Measurements from ENCODE around the gene GPC6.
"Not testable (repeated sequence)": the region's sequence is repeated elsewhere in the genome, so short reads cannot be mapped to it uniquely, and the experiment has no call there.

Gene GPC6

DNA sequence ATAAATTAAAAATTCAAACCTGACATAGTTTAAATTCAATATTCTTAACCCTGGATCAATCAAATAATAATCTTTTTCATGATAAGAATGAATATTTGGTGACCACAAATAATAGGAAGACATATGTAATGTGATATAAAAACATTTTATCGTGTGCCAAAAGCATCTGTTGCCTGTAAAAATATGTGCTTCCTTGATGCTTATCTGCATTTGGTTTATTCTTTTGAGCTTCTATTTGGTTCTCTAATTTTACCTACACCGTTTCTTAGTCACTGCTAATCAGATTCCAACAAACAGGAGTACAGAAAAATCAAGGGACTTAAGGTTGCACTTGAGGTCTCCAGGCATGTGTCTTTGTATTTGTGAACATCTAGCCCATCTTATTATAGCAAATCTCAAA is 978.3 kb downstream of the GPC6 start:
- no peak for DNase-seq (ENCODE audit: low read depth in 2 of 2)

DNA sequence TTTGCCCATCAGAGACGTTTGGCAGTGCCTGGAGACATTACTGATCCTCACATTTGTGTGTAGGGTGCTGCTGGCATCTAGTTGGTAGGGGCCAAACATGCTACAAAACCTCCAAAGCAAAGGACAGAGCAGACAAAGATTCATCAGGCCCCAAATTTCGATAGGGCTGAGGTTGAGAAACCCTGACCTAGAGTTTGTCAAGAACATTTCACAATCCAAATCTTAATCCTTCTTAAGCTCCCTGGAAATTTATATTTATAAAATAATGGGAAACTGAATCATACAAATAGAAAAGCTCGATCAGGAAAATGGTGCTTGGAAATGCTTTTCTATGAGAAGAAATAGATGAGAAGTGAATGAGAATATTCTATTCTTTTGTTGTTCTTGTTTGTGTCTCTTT is 979.3 kb downstream of the GPC6 start:
- no peak for DNase-seq (ENCODE audit: low read depth in 2 of 2)

DNA sequence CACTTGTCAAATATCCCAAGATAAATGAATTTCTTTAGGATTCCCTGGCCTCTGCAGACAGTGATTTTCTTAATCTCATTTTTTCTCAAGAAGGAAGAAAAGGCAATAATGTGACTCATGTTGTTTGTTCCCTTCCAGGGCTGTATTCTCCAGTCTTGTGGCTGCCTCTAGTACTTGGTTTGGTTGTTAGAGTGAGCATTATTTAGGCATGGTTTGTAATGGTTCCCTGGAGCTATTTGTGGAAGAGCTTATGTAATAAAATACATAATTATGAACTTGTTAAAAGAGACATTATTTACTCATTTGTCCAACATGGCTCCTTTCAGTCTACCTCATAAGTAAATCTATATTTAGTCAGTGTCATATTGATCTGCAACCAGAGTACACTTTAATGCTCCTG is 982.5 kb downstream of the GPC6 start:
- no peak for DNase-seq (ENCODE audit: low read depth in 2 of 2)

DNA sequence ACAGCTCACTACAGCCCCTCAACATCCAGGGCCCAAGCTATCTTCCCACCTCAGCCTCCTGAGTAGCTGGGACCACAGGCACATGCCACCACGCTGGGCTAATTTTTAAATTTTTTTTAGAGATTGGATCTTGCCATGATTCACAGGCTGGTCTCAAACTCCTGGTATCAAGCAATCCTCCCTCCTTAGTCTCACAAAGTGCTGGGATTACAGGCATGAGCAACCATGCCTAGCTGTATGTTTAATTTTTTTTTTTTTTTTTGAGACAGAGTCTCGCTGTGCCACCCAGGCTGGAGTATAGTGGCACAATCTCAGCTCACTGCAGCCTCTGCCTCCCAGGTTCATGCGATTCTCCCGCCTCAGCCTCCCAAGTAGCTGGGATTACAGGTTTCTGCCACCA is 983.3 kb downstream of the GPC6 start:
- not testable (repeated sequence) for DNase-seq (ENCODE audit: low read depth in 2 of 2)

DNA sequence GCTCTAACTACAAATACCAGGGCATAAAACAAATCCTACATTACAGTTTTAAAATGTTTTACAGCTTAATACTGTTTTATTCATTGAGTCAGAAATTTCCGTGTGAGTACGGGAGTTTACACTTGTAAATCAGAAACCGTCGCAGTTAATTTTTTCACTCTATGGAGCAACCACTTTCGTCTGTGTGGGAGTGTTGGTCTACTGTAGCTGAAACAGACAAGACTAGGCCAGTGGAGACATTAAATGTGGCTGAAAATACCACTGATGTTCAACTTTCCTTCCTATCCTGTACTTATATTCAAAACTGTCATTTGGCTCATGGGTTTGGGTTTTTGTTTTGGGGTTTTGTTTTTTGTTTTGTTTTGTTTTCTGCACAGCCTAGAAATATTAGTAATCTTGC is 984.2 kb downstream of the GPC6 start:
- no peak for DNase-seq (ENCODE audit: low read depth in 2 of 2)

DNA sequence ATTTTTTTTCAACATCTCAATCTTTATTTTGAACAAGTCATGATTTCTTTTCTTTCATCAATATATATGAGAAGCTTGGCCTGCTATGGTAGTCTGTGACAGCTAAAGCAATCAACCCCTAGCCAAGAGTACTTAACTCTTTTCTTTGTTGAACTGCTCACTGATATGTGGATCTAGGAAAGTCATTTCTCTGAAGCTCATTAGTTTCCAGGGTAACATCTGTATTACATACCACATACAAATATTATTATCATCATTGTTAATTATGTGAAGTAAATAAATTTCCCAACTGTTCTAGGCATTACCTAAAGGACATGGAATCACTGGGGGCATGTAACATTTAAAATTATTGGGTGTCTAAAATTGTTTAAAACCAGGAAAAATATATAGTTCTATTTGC is 985.6 kb downstream of the GPC6 start:
- DNase-seq (ENCODE audit: low read depth in 2 of 2): no peak

DNA sequence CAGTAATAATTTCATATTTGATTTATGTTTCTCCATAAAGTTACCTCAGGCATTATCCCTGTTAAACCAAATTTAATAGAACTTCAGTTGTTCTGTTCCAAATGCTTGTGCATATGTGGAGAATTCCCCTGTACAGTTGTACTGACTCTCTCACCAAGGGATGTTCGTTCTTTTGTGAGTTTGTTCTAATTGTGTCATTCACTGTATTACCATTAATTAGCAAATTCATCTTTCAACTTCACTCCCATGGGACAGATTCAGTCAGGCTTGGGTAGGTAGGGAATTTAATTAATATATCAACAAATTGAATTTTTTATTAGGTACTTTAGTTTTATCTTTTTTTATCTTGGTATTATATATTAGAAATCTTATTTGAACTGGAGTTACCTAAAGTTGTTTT is 987.5 kb downstream of the GPC6 start:
- DNase-seq (ENCODE audit: low read depth in 2 of 2): no peak

DNA sequence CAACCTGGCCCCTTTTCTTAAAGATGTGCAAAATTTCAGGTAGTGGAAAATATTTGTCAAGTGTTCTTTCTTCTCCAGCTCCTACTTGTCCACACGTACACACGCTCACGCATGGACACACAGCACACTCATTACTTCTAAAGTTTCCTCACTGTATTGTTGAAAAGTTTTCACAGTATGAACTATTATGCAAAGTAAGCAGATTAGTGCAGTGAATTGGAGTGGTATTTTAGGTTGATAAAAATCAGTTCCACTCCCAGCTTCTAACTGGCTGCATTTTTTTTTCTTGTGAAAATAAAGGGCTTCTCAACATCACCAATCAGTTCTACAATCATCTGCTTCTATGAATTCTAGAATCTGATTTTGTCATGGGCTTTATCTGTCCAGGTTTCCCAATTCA is 988.4 kb downstream of the GPC6 start:
- no peak for DNase-seq (ENCODE audit: low read depth in 2 of 2)

DNA sequence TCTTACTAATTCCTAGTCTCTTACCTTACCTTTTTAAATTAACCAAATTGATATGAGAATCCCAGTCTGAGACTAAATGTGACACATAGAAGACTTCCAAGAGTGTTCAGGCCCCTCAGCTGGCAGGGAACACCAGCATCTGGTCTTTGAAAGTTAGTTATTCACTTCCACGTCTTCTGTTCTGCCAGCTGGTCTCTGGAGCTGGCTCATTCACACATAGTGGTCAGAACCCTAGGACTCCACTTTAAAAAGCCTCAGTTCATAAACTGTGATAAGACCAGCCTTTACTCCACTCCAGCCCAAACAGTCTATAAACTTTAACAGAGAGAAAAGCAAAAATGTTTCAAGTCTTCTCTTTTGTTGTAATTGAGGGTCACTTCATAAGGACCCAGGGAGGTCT is 989.9 kb downstream of the GPC6 start:
- no peak for DNase-seq (ENCODE audit: low read depth in 2 of 2)

DNA sequence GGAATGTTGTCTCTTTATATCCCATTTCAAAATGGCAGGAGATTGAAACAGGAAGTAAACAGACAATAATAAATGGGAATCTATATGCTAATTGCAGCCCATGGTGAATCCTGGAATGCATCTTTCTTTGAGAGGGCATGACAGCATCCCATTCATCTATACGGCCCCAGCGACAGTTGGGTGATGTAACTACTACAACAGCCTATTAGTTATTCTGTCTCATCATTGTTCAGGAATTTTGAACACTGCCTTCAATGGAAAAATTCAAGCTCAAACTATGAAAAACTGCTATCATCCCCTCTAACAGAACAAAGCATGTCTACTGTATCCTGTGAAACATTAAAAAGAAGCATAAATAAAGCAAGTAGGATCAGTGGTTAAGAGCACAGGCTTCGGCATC is 990.8 kb downstream of the GPC6 start:
- no peak for DNase-seq (ENCODE audit: low read depth in 2 of 2)

DNA sequence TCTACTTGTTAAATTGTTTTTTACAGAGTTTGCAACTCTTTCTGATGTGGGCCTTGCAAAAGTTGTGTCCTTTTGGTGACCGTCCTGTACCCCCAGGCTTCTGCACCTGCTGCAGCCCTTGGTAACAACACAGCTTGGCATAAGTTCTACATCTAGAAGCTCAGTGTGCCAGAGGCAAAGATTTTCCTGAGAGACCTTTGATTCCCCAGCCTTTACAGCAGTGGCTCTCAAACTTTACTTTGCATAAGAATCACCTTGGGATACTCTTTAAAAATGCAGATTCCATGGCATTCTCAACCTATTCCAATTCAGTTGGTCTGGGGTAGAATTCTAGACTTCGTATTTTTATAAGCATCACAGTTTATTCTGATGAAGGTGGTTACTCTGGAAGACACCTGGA is 991.9 kb downstream of the GPC6 start:
- no peak for DNase-seq (ENCODE audit: low read depth in 2 of 2)

DNA sequence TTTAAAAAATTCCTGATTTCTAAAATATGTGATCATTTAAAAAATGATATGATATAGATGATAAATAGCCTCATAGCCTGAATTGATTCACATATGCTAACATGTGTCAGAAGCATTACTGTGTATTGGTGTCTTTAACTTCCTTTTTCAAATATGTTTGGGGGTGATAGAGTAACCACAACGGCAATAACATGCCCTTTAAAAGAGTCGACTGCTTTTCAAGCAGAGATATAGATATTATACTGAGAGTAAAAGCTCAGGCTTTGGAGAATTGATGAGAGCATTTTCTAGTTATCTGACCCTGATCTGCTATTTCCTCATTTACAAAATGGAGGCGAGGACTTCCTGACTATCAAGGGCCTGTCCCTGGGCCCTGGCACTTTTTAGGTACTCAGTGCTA is 992.3 kb downstream of the GPC6 start:
- DNase-seq (ENCODE audit: low read depth in 2 of 2): no peak

DNA sequence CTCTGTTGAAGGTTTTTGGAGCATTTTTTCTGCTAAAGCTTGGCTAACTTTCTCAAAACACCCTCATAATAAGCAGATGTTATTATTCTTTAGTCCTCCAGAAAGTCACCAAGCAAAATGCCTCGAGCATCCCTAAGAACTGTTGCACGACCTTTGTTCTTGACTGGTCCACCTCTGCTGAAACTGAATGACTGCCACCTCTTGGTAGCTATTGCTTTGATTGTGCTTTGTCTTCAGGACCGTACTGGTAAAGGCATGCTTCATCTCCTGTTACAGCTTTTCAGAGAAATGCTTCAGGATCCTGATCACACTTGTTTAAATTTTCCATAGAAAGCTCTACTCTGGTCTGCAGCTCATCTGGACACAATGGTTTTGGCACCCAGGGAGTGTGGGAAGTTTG is 998.1 kb downstream of the GPC6 start:
- no peak for DNase-seq (ENCODE audit: low read depth in 2 of 2)

DNA sequence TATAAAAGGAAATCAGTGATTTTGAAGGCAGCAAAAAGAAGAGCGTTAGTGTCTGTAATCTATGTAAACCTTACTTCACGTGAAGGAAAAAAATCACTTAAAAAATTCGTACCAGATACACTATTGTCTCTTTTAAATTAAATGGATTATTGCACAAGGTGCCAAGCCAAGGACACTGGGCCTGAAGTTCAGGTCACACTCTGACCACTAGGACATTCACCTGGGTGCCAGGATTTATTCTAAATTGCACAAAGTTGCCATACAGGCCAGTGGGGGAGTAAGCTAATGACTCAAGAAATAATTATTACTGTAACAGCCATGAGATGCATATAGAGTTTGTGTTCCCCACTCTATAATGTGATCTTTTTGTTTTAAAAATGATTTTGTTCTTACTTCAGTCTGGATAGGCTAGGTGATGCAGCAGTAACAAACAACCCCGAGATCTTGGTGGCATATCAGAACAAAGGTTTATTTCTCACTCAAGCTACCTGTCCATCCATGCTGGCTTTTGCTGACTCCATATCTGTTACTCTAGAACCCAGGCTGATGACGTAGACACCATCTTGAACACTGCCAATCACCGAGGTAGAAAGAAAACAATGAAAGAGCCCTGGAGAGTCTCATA is 1000.8 kb downstream of the GPC6 start:
- no peak for DNase-seq (ENCODE audit: low read depth in 2 of 2)

DNA sequence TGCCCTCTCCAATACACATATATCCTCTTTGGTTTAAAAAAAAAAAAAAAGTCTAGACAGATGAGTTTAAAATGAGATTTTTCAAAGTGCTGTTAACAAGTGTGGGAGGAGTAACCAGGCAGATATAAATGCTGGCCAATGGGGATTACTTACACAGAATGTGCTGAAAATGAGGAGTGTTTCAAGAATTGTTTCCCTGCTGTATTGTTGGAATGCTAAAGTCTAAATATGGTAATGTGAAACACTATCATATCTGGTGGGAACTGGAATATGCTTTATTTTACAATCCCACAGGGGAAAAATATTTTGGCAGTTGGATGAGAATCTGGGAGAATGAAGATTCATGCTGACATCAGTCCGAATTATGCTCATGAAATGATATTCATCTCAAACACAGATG is 1002.2 kb downstream of the GPC6 start:
- no peak for DNase-seq (ENCODE audit: low read depth in 2 of 2)

DNA sequence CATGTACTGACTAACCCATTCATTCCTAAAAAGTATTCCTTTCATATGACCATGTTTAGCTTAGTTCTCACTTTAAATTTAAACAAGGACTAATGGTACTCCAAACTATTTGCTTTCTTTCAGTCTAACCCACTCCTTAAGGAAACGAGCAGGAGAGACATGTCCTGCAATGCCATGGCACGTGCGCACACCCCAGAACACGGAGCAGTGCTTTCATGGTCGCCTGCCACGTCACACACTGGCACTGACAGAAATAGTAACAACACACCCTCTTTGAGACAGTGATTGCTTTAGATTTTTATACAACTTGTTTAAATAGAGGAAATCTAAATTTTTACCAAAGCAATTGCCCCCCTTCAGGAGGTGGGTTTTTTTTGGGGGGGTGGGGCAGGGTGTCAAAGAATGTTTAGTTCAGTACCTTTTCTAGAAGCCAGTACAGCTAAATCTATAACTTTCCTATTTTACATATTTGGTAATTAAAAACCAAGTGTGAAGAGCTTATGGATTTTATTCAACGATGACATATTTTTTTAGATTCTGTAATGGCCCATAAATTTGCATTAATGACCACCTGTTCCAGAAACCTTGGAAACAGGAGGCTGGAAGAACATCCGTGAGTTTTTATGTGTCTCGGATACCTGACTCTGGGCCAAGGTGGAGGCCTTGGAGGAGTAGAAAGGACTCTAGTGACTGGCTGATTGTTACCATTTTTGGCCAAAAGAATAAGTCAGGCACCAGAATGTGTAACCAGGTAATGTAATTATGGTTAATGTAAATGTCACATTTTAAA is 1005.7 kb downstream of the GPC6 start:
- no peak for DNase-seq (ENCODE audit: low read depth in 2 of 2)

DNA sequence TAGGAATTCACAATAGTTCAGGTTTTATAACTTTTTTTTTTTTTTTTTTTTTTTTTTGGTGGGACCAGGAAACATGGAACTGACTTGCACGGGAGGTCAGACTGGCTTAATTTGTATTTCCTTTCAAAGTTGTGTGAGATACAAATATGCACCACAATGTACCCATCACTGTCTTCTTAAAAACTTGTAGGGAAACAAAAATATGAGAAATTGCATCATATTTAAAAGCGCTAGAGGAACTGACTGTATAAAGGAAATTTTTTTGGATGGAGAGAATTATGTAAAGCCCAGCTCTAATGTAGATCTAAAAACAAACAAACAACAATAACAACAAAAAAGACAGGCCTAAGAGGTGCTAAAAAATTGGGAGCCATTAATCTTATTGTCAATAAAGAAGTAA is 1006.3 kb downstream of the GPC6 start:
- DNase-seq (ENCODE audit: low read depth in 2 of 2): no peak

DNA sequence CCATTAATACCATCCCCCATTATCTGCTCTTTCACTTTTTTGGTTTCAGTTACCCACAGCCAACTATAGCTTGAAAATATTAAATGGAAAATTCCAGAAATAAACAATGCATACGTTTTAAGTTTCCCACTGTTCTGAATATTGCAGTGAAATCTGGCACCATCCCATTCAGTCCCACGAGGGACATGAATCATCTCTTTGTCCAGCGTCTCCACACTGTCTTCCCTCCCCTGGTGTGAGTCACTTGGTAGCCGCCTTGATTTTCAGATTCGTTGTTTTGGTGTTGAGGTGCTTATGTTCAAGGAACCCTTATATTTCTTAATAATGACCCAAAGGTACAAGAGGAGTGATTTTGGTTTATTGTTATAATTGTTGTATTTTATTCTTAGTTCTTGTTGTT is 1006.8 kb downstream of the GPC6 start:
- no peak for DNase-seq (ENCODE audit: low read depth in 2 of 2)

DNA sequence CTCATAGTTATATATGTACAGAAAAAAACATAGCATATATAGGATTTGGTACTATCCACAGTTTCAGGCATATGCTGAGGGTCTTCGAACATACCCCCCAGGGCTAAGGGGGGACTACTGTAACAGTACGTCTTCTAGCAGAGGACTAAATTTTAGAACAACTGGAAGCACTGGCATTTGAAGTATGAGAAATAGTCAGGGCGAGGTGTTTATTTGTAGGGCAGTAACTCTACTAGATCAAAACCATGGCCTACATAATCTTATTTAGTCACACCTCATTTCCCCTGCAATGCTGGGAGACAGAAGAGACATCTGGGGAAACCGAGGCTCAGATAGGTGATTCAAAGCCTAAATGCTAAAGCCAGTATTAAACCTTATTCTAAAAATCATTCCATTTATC is 1007.2 kb downstream of the GPC6 start:
- DNase-seq (ENCODE audit: low read depth in 2 of 2): no peak

DNA sequence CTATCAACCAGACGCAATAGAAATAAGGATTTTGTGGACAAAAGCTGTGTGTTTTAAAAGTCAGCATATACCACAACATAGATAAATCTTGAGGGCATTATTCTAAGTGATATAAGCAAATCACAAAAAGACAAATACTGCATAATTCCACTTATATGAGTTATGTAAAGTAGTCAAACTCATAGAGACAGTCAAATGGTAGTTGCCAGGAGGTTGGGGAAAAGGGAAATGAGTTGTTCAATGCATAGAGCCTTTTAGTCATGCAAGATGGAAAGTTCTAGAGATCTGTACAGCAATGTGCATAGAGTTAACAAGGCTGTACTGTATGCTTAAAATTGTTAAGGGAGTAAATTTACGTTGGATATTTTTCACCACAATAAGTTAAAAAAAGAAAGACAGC is 1008.1 kb downstream of the GPC6 start:
- no peak for DNase-seq (ENCODE audit: low read depth in 2 of 2)

DNA sequence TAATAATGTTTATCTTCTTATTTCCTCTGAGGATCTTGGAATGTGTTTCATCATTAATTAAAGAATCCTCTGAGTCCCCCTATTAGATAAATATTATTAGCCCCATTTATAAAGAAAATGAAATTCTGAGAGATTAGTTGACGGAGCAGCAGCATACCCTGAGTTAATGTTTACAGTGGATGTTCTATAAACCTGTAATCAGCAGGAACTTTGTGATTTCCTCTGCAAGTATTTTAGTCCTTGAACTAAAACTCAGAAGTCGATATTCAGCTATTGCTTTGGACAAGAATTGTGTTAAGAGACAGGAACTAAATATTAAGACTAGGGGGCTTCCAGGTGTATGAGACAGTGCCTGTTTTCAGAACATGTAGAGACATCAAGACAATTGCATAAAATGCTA is 1009.5 kb downstream of the GPC6 start:
- DNase-seq (ENCODE audit: low read depth in 2 of 2): no peak

DNA sequence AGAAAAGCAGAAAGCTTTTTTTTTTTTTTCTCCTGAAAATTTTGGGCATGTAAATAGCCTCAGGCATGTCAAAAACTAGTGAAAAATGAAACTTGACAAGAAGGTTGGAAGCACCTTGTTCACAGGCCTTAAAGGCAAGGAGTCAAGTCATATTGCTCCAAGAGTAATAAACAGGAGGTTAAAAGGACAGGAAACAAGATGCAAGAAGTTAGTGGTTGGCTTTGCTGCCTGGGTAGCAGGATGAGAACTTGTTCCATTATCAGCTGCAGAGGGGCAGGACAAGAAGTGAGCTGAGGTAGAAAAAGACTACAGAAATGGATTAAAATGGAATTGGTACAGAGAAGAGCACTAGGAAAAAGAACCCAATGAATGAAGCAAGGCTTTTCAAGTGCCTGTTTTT is 1010.3 kb downstream of the GPC6 start:
- DNase-seq (ENCODE audit: low read depth in 2 of 2): no peak

DNA sequence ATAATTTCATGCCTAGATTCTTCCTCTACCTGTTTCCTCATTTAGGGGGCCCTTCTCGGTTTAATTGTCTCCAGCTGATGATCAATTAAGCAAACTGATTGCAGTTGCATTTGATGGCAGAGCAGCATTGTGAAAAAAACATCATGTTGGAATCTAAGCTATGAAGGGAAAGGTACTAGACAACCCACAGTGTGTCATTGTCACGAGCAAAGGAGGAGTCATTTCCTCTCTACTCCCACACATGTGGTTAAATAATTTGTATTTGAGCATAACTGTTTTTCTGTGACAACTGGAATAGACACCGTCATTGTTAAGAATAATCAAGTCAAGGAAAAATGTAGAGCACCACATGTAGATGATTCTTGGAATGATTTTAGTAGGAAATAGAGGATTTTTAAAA is 1012.5 kb downstream of the GPC6 start:
- no peak for DNase-seq (ENCODE audit: low read depth in 2 of 2)

DNA sequence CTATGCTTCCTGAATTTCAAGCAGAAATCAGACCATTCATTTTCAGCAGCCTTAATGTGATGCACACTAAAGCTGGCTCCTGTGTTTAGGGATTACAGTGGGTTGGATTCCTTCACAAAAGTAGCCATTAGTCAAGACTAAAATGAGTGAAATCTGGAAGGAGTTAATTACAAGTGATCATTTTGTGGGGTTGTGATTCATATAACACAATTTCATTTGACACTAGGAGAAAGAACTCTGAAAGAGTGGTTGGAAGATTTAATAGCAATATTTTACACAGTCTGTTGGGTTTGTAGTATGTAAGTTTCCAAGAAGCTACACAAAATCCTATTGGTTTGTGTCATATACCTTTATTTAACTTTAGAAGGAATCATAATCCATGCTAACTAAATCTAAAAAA is 1015.9 kb downstream of the GPC6 start:
- no peak for DNase-seq (ENCODE audit: low read depth in 2 of 2)
